SJCRH30 (cell line): ENCODE measurements around the gene PCDHB11. TPM values are rescaled to one million over a fixed set of nuclear protein-coding genes. Genes with fewer than 3 reads are reported as not detected.
A peak's percentile ranks its signal among the peaks of the same experiment; 100 is the strongest.
"Not testable (repeated sequence)": the region's sequence is repeated elsewhere in the genome, so short reads cannot be mapped to it uniquely, and the experiment has no call there.

ENCODE experiments used
- DNase-seq, 2 experiments: peaks; one replicate each; pipeline ENCODE4 v3.0.0-alpha.2; 2015 to 2020
- H3K27ac ChIP-seq: fragments of 250-450 bp; sonication (Bioruptor Pico); 2 replicates; pipeline ENCODE4 v1.5.1; 2020; ENCODE audit warnings: mild to moderate bottlenecking, moderate library complexity
- H3K27me3 ChIP-seq: fragments of 250-450 bp; sonication (Bioruptor Pico); 2 replicates; pipeline ENCODE4 v1.5.1; 2020; ENCODE audit warnings: mild to moderate bottlenecking, moderate library complexity
- H3K36me3 ChIP-seq: fragments of 250-450 bp; sonication (Bioruptor Pico); 2 replicates; pipeline ENCODE4 v1.5.1; 2020; ENCODE audit warnings: mild to moderate bottlenecking, moderate library complexity
- H3K4me1 ChIP-seq: fragments of 250-450 bp; sonication (Bioruptor Pico); 2 replicates; pipeline ENCODE4 v1.5.1; 2020; ENCODE audit warnings: mild to moderate bottlenecking, moderate library complexity
- H3K4me3 ChIP-seq: fragments of 250-450 bp; sonication (Bioruptor Pico); 2 replicates; pipeline ENCODE4 v1.5.1; 2020; ENCODE audit warnings: mild to moderate bottlenecking, moderate library complexity
- H3K9me3 ChIP-seq: fragments of 250-450 bp; sonication (Bioruptor Pico); replicated peaks from 2 replicates; pipeline ENCODE4 v1.5.1; 2020; ENCODE audit warnings: mild to moderate bottlenecking, moderate library complexity
- total RNA-seq: library from RNA; depleted of rRNA; stranded (reverse); fragments of >200 nt; shearing (Covaris generic); gene quantifications from 2 replicates; pipeline ENCODE4 v1.2.3, GENCODE V29; 2014; rRNA removed

PCDHB11 gene
- total RNA-seq, 1 experiment from 2014 or later, result 8.9 TPM

DNA sequence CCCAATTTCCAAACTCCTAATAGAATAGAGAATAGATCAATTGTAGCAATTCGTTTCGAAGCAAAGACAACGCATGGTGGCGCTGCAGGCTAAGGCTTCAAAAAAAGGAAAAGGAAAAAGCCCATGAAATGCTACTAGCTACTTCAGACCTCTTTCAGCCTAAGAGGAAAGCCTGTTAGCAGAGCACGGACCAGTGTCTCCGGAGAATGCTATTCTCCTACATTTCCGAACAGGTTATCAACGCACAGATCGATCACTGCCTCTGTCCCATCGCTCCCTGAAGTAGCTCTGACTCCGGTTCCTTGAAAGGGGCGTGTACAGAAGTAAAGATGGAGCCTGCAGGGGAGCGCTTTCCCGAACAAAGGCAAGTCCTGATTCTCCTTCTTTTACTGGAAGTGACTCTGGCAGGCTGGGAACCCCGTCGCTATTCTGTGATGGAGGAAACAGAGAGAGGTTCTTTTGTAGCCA lies 45.9 kb downstream of the PCDHB11 start, which contains the start of gene PCDHB15:
PCDHB15 (plus strand) TSS at position 146 of the 468 bp plus-strand sequence; CDS start at position 330, 184 bp downstream.
- no peak within 1 kb of the TSS for H3K27ac ChIP-seq
- H3K4me1 ChIP-seq, result no peaks in the 10 kb centered on the region
- no peak within 1 kb of the TSS for H3K4me3 ChIP-seq
- H3K27me3 ChIP-seq, result no peaks in the 10 kb centered on the region
- no peaks in the 10 kb centered on the region for H3K36me3 ChIP-seq
- no peak for DNase-seq
- peaks cover 23% of the 10 kb centered on the region for H3K9me3 ChIP-seq

GRCh38 chr5:141246971-141247370 lies 47.5 kb downstream of the PCDHB11 start:
- DNase-seq, H3K27ac ChIP-seq, H3K27me3 ChIP-seq, H3K36me3 ChIP-seq, H3K4me1 ChIP-seq, H3K4me3 ChIP-seq: not testable (repeated sequence)
- H3K9me3 ChIP-seq, result peaks cover 33% of the 10 kb centered on the region

DNA sequence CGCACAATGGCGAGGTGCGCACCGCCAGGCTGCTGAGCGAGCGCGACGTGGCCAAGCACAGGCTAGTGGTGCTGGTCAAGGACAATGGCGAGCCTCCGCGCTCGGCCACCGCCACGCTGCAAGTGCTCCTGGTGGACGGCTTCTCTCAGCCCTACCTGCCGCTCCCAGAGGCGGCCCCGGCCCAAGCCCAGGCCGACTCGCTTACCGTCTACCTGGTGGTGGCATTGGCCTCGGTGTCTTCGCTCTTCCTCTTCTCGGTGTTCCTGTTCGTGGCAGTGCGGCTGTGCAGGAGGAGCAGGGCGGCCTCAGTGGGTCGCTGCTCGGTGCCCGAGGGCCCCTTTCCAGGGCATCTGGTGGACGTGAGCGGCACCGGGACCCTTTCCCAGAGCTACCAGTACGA lies 48.0 kb downstream of the PCDHB11 start:
- not testable (repeated sequence) for DNase-seq, H3K36me3 ChIP-seq, H3K27me3 ChIP-seq, H3K27ac ChIP-seq, H3K4me1 ChIP-seq, H3K4me3 ChIP-seq
- H3K9me3 ChIP-seq, result peaks cover 33% of the 10 kb centered on the region

DNA sequence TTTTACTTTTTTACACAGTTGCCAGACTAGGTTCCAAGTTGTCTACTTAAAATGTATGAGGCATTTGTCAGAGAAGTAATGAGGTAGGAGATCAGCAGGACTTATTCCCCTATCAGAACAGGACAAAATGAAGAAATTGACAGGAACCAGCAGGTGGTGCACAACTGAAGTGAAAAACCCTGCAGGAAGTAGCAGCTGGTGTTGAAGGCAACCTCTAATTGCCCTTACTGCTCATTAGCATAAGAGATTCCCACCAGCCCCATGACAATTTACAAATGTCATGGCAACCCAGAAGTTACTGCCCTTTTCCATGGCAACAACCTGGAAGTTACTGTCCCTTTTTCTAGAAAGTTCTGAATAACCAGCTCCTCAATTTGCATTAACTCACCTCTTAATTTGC lies 51.1 kb downstream of the PCDHB11 start:
- no peaks in the 10 kb centered on the region for H3K4me1 ChIP-seq
- no peaks in the 10 kb centered on the region for H3K36me3 ChIP-seq
- H3K27me3 ChIP-seq, result no peaks in the 10 kb centered on the region
- no peak overlapping the region for H3K4me3 ChIP-seq
- no peak overlapping the region for H3K27ac ChIP-seq
- peaks cover 37% of the 10 kb centered on the region for H3K9me3 ChIP-seq
- DNase-seq, result peak in 1 of 2 experiments; percentile 35

Other genes with a start within 250 kb of the PCDHB11 start
- 0.08 TPM in 1 of 2 replicates, not detected in the other for gene PCDHAC2, start 233.2 kb upstream of the PCDHB11 start, total RNA-seq
- not detected in 2 replicates for gene PCDHB1, start 148.3 kb upstream of the PCDHB11 start, total RNA-seq
- gene PCDHB2, start 105.0 kb upstream of the PCDHB11 start, total RNA-seq, result 24.4 and 24.6 TPM in 2 replicates
- 1.3 and 1.6 TPM in 2 replicates for gene PCDHB3, start 99.2 kb upstream of the PCDHB11 start, total RNA-seq
- gene PCDHB4, start 77.8 kb upstream of the PCDHB11 start, total RNA-seq, result 0.25 and 0.42 TPM in 2 replicates
- 20.4 and 23.8 TPM in 2 replicates for gene PCDHB5, start 64.4 kb upstream of the PCDHB11 start, total RNA-seq
- gene PCDHB6, start 49.6 kb upstream of the PCDHB11 start, total RNA-seq, result 0.15 and 0.26 TPM in 2 replicates
- 1.1 and 1.3 TPM in 2 replicates for gene PCDHB7, start 27.0 kb upstream of the PCDHB11 start, total RNA-seq
- 17.8 and 18.6 TPM in 2 replicates for gene PCDHB8, start 21.8 kb upstream of the PCDHB11 start, total RNA-seq
- 5.6 and 6.8 TPM in 2 replicates for gene PCDHB16, start 17.2 kb upstream of the PCDHB11 start, total RNA-seq
- gene PCDHB9, start 12.5 kb upstream of the PCDHB11 start, total RNA-seq, result 4.9 and 5.1 TPM in 2 replicates
- 9.7 and 9.8 TPM in 2 replicates for gene PCDHB10, start 7.3 kb upstream of the PCDHB11 start, total RNA-seq
- gene PCDHB12, start 9.1 kb downstream of the PCDHB11 start, total RNA-seq, result 4.5 and 4.7 TPM in 2 replicates
- 3.0 and 3.2 TPM in 2 replicates for gene PCDHB13, start 14.3 kb downstream of the PCDHB11 start, total RNA-seq
- gene PCDHB14, start 23.7 kb downstream of the PCDHB11 start, total RNA-seq, result 10.9 and 11.2 TPM in 2 replicates
- gene PCDHB15, start 45.8 kb downstream of the PCDHB11 start, total RNA-seq, result 0.86 and 0.91 TPM in 2 replicates
- 0.08 TPM in 1 of 2 replicates, not detected in the other for gene SLC25A2, start 104.4 kb downstream of the PCDHB11 start, total RNA-seq
- 115 and 130 TPM in 2 replicates for gene TAF7, start 121.2 kb downstream of the PCDHB11 start, total RNA-seq
- gene PCDHGA1, start 130.9 kb downstream of the PCDHB11 start, total RNA-seq, result 3.5 and 3.6 TPM in 2 replicates
- gene PCDHGA2, start 139.1 kb downstream of the PCDHB11 start, total RNA-seq, result 0.71 and 1.0 TPM in 2 replicates
- gene PCDHGA3, start 144.2 kb downstream of the PCDHB11 start, total RNA-seq, result 0.56 and 0.67 TPM in 2 replicates
- gene PCDHGB1, start 150.5 kb downstream of the PCDHB11 start, total RNA-seq, result 21.1 and 23.4 TPM in 2 replicates
- gene PCDHGA4, start 155.4 kb downstream of the PCDHB11 start, total RNA-seq, result 12.9 and 14.7 TPM in 2 replicates
- 8.9 and 9.8 TPM in 2 replicates for gene PCDHGB2, start 160.4 kb downstream of the PCDHB11 start, total RNA-seq
- 4.7 and 6.9 TPM in 2 replicates for gene PCDHGA5, start 164.5 kb downstream of the PCDHB11 start, total RNA-seq
- 5.2 and 7.4 TPM in 2 replicates for gene PCDHGB3, start 170.6 kb downstream of the PCDHB11 start, total RNA-seq
- gene PCDHGA6, start 174.3 kb downstream of the PCDHB11 start, total RNA-seq, result 4.9 and 5.8 TPM in 2 replicates
- gene PCDHGA7, start 183.1 kb downstream of the PCDHB11 start, total RNA-seq, result 3.6 and 4.7 TPM in 2 replicates
- gene PCDHGB4, start 188.1 kb downstream of the PCDHB11 start, total RNA-seq, result 1.7 and 3.1 TPM in 2 replicates
- gene PCDHGA8, start 193.0 kb downstream of the PCDHB11 start, total RNA-seq, result 3.3 and 3.4 TPM in 2 replicates
- gene PCDHGB5, start 198.3 kb downstream of the PCDHB11 start, total RNA-seq, result 1.6 and 2.2 TPM in 2 replicates
- 1.8 and 2.3 TPM in 2 replicates for gene PCDHGA9, start 203.2 kb downstream of the PCDHB11 start, total RNA-seq
- 1.4 and 2.6 TPM in 2 replicates for gene PCDHGB6, start 208.4 kb downstream of the PCDHB11 start, total RNA-seq
- gene PCDHGA10, start 213.4 kb downstream of the PCDHB11 start, total RNA-seq, result 1.3 and 1.6 TPM in 2 replicates
- 0.91 and 1.8 TPM in 2 replicates for gene PCDHGB7, start 218.1 kb downstream of the PCDHB11 start, total RNA-seq
- gene PCDHGA11, start 221.4 kb downstream of the PCDHB11 start, total RNA-seq, result 1.3 and 1.4 TPM in 2 replicates
- 1.2 and 1.4 TPM in 2 replicates for gene PCDHGA12, start 230.9 kb downstream of the PCDHB11 start, total RNA-seq